Fibroblast of peridontal ligament (primary cell): ENCODE results near the gene SRSF7.
"Not testable (repeated sequence)": the region's sequence is repeated elsewhere in the genome, so short reads cannot be mapped to it uniquely, and the experiment has no call there.

Experiments
- DNase-seq: peaks from one replicate; pipeline ENCODE4 v3.0.0-alpha.2; 2010; ENCODE audit errors: extremely low read depth

Gene SRSF7

DNA sequence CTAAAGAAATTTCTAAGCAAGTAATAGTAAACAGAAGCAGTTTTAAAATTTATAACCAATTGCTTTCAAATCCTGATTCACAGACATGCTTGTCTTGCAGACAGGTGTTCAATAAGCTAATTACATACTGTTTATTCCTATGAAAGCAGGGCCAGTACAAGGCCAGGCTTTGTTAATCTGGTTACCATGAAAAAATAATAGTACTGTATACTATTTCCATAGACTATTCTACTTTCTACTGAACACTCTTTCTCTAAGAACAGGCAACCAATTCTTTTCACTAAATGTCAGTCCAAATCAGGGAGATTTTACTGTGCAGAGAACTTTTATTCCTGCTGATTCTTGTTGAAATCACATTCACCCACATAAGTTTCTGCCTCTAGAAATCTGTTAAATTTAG is 2.9 kb upstream of the SRSF7 start:
- no peak for DNase-seq

DNA sequence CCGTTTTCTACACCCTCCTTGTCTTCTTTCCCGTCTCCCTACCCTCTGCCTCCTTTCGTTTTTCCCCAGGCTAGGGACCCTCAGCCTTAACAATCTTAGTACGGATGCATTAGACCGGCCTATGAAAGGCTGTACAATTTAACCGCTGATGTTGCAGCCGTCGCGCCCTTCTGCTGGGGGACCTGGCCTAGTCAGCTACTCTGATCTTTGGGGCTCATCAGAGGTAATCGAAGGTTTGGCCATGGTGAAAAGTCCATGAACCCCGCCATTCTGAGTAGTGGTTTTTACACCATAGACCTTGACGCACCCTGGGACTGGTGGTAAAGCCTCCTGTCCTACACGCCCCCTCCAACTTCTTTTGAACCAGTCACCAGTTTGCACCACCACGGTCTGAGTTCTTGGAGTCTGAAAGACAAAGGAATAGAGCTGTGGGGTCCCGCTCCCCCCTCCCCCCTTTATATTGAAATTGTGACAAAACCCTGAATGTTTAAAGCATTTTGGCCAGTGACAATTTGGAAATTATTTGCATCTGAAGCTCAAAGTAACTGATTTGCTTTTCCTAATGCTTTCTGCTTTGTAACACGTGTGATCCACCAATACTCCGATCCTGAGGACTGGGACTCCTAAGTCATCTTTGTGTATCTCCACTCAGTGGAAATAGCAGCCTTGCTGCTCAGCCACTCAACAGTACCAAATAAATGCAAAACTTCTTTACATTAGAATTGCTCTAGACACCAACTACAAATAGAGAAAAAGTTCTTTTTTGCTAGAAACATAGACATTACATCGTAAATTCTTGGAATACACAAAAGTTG is 642 bp upstream of the SRSF7 start:
- DNase-seq, result no peak

DNA sequence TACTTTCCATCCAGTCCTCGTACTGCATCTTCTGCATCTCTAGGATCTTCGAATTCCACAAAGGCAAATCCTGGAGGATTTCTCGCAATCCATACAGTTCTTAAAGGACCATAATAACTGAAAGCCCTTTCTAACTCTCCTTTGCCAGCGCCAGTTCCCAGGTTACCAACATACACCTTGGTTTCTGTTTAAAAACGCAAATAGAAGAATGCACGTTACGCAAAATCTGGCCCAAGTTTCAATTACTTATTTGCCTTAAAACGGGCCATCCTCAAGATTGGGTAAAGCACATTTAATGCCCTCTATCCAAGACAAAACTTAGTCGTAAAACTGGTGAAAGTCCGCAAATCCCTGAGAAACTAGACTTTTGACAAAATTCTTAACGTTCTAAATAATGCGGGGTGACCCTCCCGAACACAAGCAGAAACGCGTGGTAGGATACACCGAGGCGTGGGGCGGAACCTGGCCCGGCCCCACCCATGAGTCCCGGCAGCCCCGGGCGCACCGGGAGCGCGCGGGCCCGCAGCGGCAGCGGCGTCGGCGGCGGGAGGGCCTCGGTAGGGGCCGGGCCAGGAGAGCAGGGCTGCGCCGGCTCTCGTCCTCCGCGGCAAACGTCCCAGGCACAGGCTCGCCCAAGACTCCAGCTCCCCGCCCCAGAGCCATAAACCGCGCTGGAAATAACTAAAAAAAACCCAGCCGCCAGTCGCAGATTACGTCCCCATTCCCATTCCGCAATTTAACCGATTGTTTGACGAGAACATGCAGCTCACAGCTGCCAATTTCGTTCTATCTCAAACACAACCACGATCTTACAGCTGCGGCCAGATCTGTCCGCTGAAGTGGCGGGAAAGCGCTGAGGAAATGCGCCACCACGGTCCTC is 910 bp downstream of the SRSF7 start:
- DNase-seq, result peak; percentile 31

DNA sequence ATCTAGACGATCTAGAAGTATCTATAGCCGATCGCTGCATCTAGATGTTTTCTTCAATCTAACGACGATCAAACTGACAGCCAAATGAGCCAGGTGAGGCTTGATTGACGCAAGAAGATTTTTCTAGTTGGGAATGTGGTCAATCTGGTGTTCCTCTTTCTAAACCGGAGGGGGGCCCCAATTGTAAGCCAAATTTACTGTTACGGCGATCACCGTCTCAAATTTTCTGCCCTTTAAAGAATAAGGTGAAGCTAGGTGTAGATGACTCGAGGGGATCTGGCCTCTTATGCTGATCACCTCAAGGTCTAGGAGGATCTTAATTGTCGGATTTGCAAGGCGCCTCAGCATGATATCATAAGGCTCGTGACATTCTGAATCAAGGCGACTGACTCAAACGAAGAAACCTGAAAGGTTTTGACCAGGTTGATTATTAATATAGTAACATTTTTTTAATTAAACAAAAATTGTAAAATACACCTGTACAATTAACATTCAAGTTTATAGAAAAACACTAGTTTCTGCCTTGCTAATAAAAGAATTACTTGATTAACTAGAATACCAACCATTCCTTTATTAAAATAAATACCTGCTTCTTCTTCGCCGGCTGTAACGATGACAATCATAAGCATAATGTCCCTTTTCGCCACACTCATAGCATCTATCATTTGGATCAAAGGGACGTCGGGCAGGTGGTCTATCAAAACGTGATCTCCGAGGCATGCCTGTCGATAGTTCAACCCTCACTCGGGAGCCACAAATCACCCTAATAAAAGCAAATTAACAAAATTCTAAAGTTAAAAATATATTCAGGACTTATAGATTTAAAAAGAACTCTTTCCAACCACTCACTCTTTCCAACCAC is 2.0 kb downstream of the SRSF7 start:
- DNase-seq, result no peak

DNA sequence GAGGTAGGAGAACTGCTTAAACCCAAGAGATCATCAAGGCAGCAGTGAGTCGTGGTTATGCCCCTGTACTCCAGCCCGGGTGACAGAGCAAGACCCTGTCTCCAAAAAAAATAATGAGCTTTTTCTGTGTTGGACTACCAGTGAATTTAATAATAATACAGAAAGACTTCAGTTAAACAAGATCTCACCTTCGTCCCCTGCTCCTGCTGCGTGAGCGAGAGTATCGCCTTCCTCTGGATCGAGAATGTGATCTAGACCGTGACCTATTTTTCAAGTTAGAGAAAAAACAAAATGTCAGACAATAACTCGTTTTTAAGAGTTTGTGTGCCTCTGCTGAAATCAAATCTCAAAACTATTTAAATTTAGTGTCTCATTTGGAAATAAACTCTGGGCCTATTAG is 2.8 kb downstream of the SRSF7 start:
- DNase-seq, result no peak

DNA sequence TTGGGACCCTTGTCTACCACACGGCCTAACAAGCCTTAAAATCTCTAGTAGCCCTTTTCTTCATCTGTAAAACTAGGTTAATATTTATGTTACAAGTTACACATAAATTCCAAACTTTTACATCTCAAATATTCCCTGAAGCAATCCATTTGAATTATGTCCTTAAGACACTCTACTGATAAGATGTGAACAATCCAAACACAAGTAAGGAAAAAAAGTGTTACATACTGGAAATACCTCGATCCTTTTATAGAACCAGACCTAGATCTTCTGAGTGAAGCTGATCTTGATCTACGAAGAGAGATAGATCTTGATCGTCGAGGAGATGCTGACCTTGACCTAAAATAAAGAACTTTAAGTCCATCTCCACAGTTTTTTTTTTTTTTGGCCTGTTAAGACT is 3.3 kb downstream of the SRSF7 start:
- DNase-seq, result no peak

DNA sequence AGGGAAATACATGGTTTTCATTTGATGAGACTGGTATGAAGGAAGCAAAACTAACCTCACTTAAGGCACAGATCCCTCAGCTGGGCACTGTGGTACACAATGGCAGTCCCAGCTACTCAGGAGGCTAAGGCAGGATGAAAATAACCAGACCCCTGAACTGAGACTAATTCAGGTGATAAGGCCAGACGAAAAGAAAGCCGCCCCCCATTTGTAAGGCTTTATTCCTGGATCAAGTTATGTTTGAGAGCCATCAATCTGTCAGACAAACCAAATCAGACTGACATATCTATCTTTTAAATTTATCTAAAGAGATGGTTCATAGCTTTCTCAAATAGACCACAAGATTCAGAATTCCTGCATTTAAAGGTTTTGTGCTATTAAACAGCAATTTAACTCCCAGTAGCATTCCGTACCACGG is 4.1 kb downstream of the SRSF7 start:
- no peak for DNase-seq

DNA sequence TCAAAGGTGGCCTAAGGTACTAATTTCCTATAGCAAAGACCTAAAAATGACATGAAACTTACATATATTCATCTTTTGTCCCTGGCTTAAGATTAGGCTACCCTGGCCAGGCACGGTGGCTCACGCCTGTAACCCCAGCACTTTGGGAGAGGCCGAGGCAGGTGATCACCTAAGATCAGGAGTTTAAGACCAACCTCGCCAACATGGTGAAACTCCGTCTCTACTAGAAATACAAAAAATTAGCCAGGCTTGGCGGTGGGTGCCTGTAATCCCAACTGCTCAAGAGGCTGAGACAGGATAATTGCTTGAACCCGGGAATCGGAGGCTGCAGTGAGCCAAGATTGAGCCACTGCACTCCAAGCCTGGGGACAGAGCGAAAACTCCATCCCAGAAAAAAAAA is 5.9 kb downstream of the SRSF7 start:
- no peak for DNase-seq

DNA sequence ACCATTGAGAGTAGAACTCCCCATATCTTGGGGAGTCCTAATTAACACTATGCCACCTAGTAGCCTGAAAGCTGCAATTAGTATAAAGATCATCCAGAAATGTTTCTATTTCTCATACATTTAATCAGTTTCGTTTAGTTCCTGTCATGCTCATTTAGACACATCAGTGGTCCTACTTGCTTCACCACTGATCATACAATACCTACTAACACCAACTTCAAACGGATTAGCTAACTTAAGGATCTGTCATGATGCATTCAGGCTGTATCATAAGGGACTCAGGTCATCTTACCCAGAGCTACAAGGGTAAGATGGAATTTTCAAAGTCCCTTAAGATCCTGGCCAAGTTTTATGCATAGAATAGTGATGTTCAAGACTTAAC is 6.8 kb downstream of the SRSF7 start:
- DNase-seq, result no peak

DNA sequence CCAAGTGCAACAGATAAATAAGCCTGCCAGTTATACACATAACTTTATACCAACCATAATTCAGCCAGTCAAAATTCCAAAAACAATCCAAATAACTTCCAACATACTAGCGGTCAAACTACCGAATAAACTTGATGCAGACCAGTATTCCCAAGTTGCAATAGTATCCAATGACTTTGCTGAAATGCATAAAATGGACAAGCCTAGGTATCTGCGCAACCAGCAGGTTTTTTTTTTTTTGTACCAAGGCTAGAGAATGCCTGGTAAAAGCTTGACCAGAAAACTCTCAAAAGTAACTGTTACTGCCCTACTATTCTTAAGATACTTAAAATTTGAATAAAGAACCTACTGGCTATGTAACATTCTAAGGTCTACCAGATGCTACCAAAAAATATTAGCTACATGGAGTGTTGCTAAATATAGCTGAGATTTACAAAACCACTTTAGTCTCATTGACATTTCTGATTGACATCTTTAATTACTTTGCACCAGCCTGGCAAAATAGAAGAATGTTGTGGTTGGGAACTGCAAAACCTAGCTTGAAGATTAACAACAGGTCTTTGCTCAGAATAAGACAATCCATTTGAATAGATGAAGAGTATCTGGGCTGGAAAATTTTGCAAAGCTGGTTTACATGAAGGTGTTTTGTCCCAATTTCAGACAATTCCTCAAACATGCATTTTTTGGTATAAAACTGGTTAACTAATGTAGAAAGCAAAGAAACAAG is 7.3 kb downstream of the SRSF7 start:
- DNase-seq, result no peak

DNA sequence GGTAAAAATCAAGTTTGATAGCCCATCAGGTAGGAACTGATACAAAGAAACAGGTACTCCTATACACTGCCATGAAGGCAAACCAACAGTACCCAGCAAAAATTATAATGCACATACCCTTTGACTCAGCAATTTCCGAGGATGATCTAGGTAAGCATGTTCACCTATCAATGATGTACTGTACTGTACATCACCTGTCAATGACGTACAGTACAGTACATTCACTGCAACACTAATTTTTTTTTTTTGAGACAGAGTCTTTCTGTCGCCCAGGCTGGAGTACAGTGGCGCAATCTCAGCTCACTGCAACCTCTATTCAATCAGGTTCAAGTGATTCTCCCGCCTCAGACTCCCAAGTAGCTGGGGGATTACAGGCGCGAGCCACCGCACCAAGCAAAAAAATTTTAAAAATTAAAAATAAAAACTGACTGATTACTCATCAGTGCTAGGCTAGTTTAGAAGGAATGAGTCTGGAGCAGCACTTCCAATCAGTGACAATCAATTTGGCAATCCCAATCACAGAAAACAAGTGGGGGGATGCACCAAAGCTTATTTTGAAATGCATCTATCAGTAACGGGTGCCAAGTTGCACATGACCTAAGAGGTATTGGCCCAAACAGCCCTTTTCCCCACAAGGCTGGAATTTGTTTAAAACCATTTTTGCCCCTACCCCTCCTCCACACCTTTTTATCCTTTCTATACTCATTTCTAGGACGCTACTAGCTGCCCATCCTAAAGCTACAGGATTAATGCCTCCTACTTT is 8.2 kb downstream of the SRSF7 start:
- no peak for DNase-seq

DNA sequence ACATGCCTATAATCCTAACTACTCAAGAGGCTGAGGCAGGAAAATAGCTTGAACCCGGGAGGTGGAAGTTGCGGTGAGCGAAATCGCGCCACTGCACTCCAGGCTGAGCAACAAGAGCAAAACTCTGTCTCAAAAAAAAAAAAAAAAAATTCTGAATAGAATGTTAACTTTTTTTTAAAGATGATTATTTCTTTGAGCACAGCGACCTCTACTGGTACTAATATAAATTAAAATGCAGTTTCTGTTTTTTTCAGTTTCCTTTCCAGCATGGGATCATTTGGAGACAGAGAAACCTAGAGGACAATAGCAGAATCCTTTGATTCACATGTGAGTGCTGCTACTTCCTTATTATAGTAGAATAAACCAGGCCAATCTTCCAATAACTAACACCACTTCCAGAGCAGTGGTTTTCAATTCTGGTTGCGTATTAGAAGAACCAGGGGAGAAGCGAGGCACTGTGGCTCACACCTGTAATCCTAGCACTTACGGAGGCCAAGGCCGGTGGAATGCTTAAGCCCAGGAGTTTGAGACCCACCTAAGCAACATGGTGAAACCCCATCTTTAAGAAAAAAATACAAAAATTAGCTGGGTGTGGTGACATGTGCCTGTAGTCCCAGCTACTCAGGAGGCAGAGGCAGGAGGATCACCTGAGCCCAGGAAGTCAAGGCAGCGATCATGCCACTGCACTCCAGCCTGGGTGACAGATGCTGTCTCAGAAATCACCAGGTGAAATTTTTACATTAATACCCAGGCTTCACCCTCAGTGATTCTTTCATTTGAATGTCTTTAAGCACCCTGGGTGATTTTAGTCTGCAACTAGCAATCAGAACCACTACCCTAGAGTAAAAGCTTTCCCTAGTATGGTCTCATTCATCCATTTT is 10.1 kb downstream of the SRSF7 start:
- peak; percentile 77 for DNase-seq

DNA sequence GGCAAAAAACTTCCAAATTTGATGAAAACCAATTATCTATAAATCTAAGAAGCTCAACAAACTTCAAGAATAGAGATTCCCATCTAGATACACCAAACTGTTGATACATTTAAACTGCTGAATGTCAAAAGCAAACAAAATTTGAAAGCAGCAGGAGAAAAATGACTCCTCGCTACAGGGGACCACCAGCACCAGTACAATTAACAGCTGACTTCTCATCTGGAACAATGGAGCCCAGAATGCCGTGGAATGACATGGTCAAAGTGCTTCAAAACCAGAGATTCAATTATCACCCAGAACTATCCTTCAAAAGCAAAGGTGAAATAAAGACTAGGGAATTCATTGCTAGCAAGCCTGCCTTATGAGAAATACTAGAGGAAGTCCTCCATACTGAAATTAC is 11.6 kb downstream of the SRSF7 start:
- DNase-seq, result no peak

DNA sequence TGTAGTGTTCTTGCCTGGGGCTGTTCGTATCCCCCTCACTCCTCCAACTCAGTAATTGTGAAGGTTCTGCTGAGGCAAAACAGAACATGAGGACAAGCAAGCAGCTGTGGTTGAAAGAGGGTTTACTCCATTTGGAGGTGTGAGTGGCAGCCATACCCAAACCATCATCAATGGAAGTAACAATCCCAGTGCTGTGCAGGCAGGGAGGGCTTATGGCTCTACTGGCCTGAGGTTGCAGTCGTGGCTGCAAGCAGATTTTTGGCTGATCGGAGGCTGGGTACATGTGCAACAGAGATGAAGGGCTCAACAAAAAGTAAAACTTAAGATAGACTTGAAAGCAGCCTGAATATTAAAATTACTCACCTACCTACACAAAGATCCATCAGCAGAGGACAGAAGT is 13.2 kb downstream of the SRSF7 start:
- no peak for DNase-seq

DNA sequence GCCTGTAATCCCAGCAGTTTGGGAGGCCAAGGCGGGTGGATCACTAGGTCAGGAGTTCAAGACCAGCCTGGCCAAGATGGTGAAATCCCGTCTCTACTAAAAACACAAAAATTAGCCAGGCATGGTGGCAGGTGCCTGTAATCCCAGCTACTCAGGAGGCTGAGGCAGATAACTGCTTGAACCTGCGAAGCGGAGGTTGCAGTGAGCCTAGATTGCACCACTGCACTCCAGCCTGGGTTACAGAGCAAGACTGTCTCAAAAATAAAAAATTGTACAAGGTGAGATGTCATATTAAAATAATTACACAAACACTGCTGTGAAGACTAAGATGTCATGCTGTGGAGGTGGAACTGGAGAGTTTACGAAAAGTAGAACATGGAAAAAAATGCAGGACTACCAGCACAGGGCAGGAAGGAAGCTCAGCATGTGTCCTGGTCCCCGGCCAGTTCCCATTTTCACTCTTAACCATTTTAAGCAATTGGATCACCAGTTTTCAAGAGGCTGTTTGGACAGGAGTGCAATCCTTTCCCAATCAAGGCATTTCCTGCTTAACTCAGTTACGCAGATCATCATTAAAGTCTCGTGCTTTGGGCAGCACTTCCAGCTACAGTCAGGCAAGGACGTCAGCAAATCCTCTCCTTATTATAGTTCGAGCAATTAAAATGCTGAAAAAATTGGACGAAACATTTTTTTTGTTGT is 14.0 kb downstream of the SRSF7 start:
- DNase-seq, result not testable (repeated sequence)

DNA sequence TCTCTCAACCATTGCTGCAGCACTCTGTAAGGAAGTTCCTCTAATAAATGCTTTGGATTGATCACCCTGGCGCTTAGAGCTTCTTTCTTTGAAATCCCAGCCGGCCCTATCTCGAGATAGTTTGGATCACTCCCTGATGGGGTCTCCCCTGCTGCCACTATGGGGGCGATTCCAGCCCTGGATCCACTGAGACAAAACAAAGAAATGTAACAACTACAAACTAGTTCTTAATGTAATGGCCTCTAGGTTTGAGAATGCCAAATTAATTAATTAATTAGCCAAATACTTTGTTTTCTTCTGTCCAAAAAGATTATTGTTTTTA is 15.2 kb downstream of the SRSF7 start:
- no peak for DNase-seq

DNA sequence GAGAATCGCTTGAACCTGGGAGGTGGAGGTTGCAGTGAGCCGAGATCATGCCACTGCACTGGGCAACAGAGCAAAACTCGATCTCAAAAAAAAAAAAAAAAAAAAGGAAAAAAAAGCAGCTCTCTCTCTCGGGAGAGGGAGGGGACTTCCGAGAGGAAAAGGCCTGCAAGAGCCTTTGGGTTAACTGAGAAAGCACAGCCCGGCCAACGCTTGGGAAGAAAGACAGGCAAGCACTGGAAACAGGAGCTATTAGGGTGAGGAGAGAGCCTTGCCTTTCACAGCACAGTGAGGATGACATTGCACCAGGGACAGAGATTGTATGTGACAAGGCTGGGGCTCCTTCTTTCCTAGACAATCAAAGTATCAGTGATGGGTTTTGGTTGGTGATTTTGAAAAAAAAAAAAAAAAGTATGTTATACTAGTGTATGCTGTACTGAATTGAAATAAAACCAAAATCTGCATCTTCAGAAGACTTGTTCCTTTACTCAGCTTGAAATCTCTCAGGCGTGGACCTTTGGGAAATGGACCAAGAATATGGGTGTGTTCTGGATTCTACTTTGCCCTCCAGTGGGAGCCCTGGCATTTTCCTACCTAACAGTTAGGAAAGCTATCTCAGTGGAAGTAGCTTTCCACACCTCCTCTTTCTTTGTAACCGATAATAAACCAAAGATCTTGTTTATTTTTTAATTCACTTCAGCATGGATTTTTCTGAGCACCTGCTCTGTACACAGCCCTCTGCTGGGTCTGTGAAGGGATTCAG is 16.7 kb downstream of the SRSF7 start:
- no peak for DNase-seq

DNA sequence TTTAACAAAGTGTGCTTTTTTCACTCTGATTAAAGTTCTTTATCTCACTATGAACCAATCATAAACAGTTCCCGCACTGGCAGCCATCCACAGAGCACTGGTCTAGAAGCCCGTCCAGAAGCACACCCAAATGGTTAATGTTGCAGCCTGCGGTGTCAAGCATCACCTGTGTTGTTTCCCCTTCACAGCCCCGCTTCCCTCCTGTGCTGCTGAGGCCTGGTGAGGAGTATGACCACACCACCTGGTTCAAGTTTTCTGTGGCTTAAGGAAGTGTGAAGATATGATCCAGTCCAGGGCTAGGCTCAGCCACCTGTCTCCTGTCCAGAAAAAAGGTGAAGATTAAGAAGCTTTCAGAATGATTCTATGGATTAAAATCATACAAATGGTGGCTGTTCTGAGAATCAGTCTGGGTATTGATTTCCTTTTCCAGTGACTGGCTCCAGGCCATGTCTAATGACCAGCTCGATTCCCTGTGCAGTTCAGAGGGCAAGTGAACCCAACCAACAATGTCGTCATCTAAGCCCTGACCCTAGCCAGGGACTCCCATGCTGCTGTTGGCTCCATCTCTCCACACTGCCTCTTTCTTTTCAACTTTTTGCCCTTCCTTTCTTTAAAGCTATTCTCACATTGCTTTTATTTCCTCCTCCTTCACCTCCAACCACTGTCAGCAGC is 17.7 kb downstream of the SRSF7 start:
- no peak for DNase-seq
